Activated naive CD8-positive, alpha-beta T cell (primary cell): ENCODE results near the gene ETFB.

Source experiments
- H3K27ac Mint-ChIP-seq: one replicate; pipeline ENCODE4 v1.8.0; 2021; ENCODE audit warnings: mixed read lengths
- H3K27me3 Mint-ChIP-seq: one replicate; pipeline ENCODE4 v1.8.0; 2021; ENCODE audit warnings: mixed read lengths
- H3K36me3 Mint-ChIP-seq: one replicate; pipeline ENCODE4 v1.8.0; 2021; ENCODE audit warnings: mixed read lengths
- H3K4me1 Mint-ChIP-seq: one replicate; pipeline ENCODE4 v1.8.0; 2021; ENCODE audit warnings: low read depth, mixed read lengths
- H3K4me3 Mint-ChIP-seq: one replicate; pipeline ENCODE4 v1.8.0; 2021; ENCODE audit warnings: mild to moderate bottlenecking, mixed read lengths
- H3K9me3 Mint-ChIP-seq: one replicate; pipeline ENCODE4 v1.8.0; 2021; ENCODE audit warnings: low read depth, mixed read lengths

The ETFB gene

GRCh38 chr19:51331193-51331592 lies 35.0 kb downstream of the ETFB start:
- Mint-ChIP-seq H3K27me3 (peaks cover 30% of the 10 kb centered on the region), H3K9me3 (no peaks in the 10 kb centered on the region), H3K4me3 (no peak overlapping the region), H3K27ac (no peak overlapping the region), H3K36me3 (peaks cover 9% of the 10 kb centered on the region), H3K4me1 (peaks cover 5% of the 10 kb centered on the region)

GRCh38 chr19:51330366-51330765 lies 35.8 kb downstream of the ETFB start:
- peaks cover 34% of the 10 kb centered on the region for H3K27me3 Mint-ChIP-seq
- peaks cover 9% of the 10 kb centered on the region for H3K36me3 Mint-ChIP-seq
- H3K4me1 Mint-ChIP-seq = peaks cover 5% of the 10 kb centered on the region
- no peak overlapping the region for H3K27ac Mint-ChIP-seq
- no peak overlapping the region for H3K4me3 Mint-ChIP-seq
- H3K9me3 Mint-ChIP-seq = no peaks in the 10 kb centered on the region

- Mint-ChIP-seq H3K27me3 (peaks cover 34% of the 10 kb centered on the region), H3K9me3 (no peaks in the 10 kb centered on the region), H3K4me1 (peaks cover 5% of the 10 kb centered on the region), H3K27ac (no peak overlapping the region), H3K36me3 (peaks cover 9% of the 10 kb centered on the region), H3K4me3 (no peak overlapping the region)
Measured at GRCh38 chr19:51329411-51329810, 36.8 kb downstream of the ETFB start.

- Mint-ChIP-seq H3K27me3 (peaks cover 43% of the 10 kb centered on the region), H3K9me3 (no peaks in the 10 kb centered on the region), H3K27ac (no peak overlapping the region), H3K36me3 (peaks cover 9% of the 10 kb centered on the region), H3K4me1 (peaks cover 5% of the 10 kb centered on the region), H3K4me3 (peak overlapping the region; percentile 65)
Measured at GRCh38 chr19:51327066-51328001, 38.9 kb downstream of the ETFB start.

GRCh38 chr19:51326216-51327065 lies 39.7 kb downstream of the ETFB start:
- H3K36me3 Mint-ChIP-seq = peaks cover 3% of the 10 kb centered on the region
- no peak overlapping the region for H3K27ac Mint-ChIP-seq
- peaks cover 37% of the 10 kb centered on the region for H3K27me3 Mint-ChIP-seq
- no peaks in the 10 kb centered on the region for H3K9me3 Mint-ChIP-seq
- H3K4me1 Mint-ChIP-seq = peaks cover 5% of the 10 kb centered on the region
- no peak overlapping the region for H3K4me3 Mint-ChIP-seq

- Mint-ChIP-seq H3K27ac (no peak overlapping the region), H3K36me3 (no peaks in the 10 kb centered on the region), H3K27me3 (peaks cover 33% of the 10 kb centered on the region), H3K4me1 (peaks cover 5% of the 10 kb centered on the region), H3K4me3 (no peak overlapping the region), H3K9me3 (no peaks in the 10 kb centered on the region)
Measured at GRCh38 chr19:51325161-51325976, 40.8 kb downstream of the ETFB start.

GRCh38 chr19:51324167-51324481 lies 42.1 kb downstream of the ETFB start:
- H3K4me1 Mint-ChIP-seq = peaks cover 5% of the 10 kb centered on the region
- H3K27ac Mint-ChIP-seq = no peak overlapping the region
- H3K9me3 Mint-ChIP-seq = no peaks in the 10 kb centered on the region
- H3K36me3 Mint-ChIP-seq = no peaks in the 10 kb centered on the region
- peaks cover 25% of the 10 kb centered on the region for H3K27me3 Mint-ChIP-seq
- no peak overlapping the region for H3K4me3 Mint-ChIP-seq

- Mint-ChIP-seq H3K36me3 (no peaks in the 10 kb centered on the region), H3K4me1 (peaks cover 5% of the 10 kb centered on the region), H3K27ac (no peak overlapping the region), H3K4me3 (no peak overlapping the region), H3K9me3 (no peaks in the 10 kb centered on the region), H3K27me3 (peaks cover 24% of the 10 kb centered on the region)
Measured at GRCh38 chr19:51323481-51324166, 42.6 kb downstream of the ETFB start.

GRCh38 chr19:51321799-51322198 lies 44.4 kb downstream of the ETFB start:
- peaks cover 22% of the 10 kb centered on the region for H3K27me3 Mint-ChIP-seq
- no peaks in the 10 kb centered on the region for H3K9me3 Mint-ChIP-seq
- H3K27ac Mint-ChIP-seq = no peak overlapping the region
- H3K4me1 Mint-ChIP-seq = no peaks in the 10 kb centered on the region
- no peak overlapping the region for H3K4me3 Mint-ChIP-seq
- H3K36me3 Mint-ChIP-seq = no peaks in the 10 kb centered on the region

- H3K4me3 Mint-ChIP-seq = no peak overlapping the region
- H3K27me3 Mint-ChIP-seq = peaks cover 19% of the 10 kb centered on the region
- no peaks in the 10 kb centered on the region for H3K4me1 Mint-ChIP-seq
- H3K36me3 Mint-ChIP-seq = no peaks in the 10 kb centered on the region
- H3K27ac Mint-ChIP-seq = no peak overlapping the region
- H3K9me3 Mint-ChIP-seq = peaks cover 2% of the 10 kb centered on the region
Measured at GRCh38 chr19:51320280-51320657, 45.9 kb downstream of the ETFB start.

GRCh38 chr19:51319649-51320279 lies 46.4 kb downstream of the ETFB start:
- Mint-ChIP-seq H3K9me3 (peaks cover 7% of the 10 kb centered on the region), H3K36me3 (no peaks in the 10 kb centered on the region), H3K27ac (no peak overlapping the region), H3K27me3 (peaks cover 21% of the 10 kb centered on the region), H3K4me1 (no peaks in the 10 kb centered on the region), H3K4me3 (no peak overlapping the region)

GRCh38 chr19:51318687-51319648 lies 47.2 kb downstream of the ETFB start:
- Mint-ChIP-seq H3K9me3 (peaks cover 8% of the 10 kb centered on the region), H3K27me3 (peaks cover 17% of the 10 kb centered on the region), H3K4me1 (no peaks in the 10 kb centered on the region), H3K27ac (no peak overlapping the region), H3K4me3 (no peak overlapping the region), H3K36me3 (no peaks in the 10 kb centered on the region)

- peaks cover 4% of the 10 kb centered on the region for H3K4me1 Mint-ChIP-seq
- peaks cover 18% of the 10 kb centered on the region for H3K27me3 Mint-ChIP-seq
- no peaks in the 10 kb centered on the region for H3K36me3 Mint-ChIP-seq
- H3K9me3 Mint-ChIP-seq = peaks cover 8% of the 10 kb centered on the region
- no peak overlapping the region for H3K27ac Mint-ChIP-seq
- H3K4me3 Mint-ChIP-seq = no peak overlapping the region
Measured at GRCh38 chr19:51317968-51318367, 48.2 kb downstream of the ETFB start.
